Hepatocyte (in vitro differentiated cells): ENCODE results near the gene GALNT11. TPM values are rescaled to one million over a fixed set of nuclear protein-coding genes. Genes with fewer than 3 reads are reported as not detected.
A peak's percentile ranks its signal among the peaks of the same experiment; 100 is the strongest.
"Not testable (repeated sequence)": the region's sequence is repeated elsewhere in the genome, so short reads cannot be mapped to it uniquely, and the experiment has no call there.

Experiments used
- DNase-seq: peaks from one replicate; pipeline ENCODE4 v3.0.0-alpha.2; 2016; ENCODE audit warnings: low spot score
- H2AFZ ChIP-seq: fragments of 200-600 bp; sonication (generic); 2 replicates; pipeline ENCODE4 v1.6.0; 2016; ENCODE audit warnings: antibody characterized with exemption, mild to moderate bottlenecking
- H3K27ac ChIP-seq: fragments of 200-600 bp; sonication (generic); 2 replicates; pipeline ENCODE4 v1.5.1; 2016; ENCODE audit warnings: mild to moderate bottlenecking
- H3K27me3 ChIP-seq: fragments of 200-600 bp; sonication (generic); 2 replicates; pipeline ENCODE4 v1.6.1; 2016
- H3K36me3 ChIP-seq: fragments of 200-600 bp; sonication (generic); replicated peaks from 2 replicates; pipeline ENCODE4 v1.5.1; 2016; ENCODE audit warnings: low read depth; ENCODE audit not compliant: insufficient read depth
- H3K4me1 ChIP-seq: fragments of 200-600 bp; sonication (generic); 2 replicates; pipeline ENCODE4 v1.5.1; 2016; ENCODE audit warnings: mild to moderate bottlenecking, moderate library complexity; ENCODE audit not compliant: insufficient read depth
- H3K4me2 ChIP-seq: fragments of 200-600 bp; sonication (generic); 2 replicates; pipeline ENCODE4 v1.6.0; 2016
- H3K4me3 ChIP-seq: fragments of 200-600 bp; sonication (generic); 2 replicates; pipeline ENCODE4 v1.5.1; 2016; ENCODE audit warnings: mild to moderate bottlenecking
- H3K79me2 ChIP-seq: fragments of 200-600 bp; sonication (generic); 2 replicates; pipeline ENCODE4 v1.6.0; 2017; ENCODE audit warnings: mild to moderate bottlenecking
- H3K9me2 ChIP-seq: fragments of 200-600 bp; sonication (generic); replicated peaks from 2 replicates; pipeline ENCODE4 v1.6.0; 2017; ENCODE audit warnings: mild to moderate bottlenecking; ENCODE audit not compliant: insufficient read depth
- H3K9me3 ChIP-seq: fragments of 200-600 bp; sonication (generic); 2 replicates; pipeline ENCODE4 v1.5.1; 2016; ENCODE audit warnings: low read depth, mild to moderate bottlenecking
- H4K20me1 ChIP-seq: fragments of 200-600 bp; sonication (generic); 2 replicates; pipeline ENCODE4 v1.6.0; 2016; ENCODE audit warnings: mild to moderate bottlenecking; ENCODE audit not compliant: insufficient read depth, poor library complexity, severe bottlenecking
- EZH2 ChIP-seq: fragments of 200-600 bp; sonication (generic); IDR thresholded peaks from 2 replicates; pipeline ENCODE4 v1.6.1; 2016; ENCODE audit warnings: antibody characterized with exemption, mild to moderate bottlenecking, borderline replicate concordance
- EZH2phosphoT487 ChIP-seq: fragments of 200-600 bp; sonication (generic); IDR thresholded peaks from one replicate; pipeline ENCODE4 v1.6.1; 2018; ENCODE audit warnings: antibody characterized with exemption, mild to moderate bottlenecking, low read depth, moderate library complexity; ENCODE audit not compliant: unreplicated experiment, severe bottlenecking
- WGBS: methylation state at CpG from one replicate; pipeline ENCODE4 v1.1.6; 2016; ENCODE audit warnings: low lambda C conversion rate; ENCODE audit errors: missing lambda C conversion rate; 5-methylcytosine and 5-hydroxymethylcytosine counted together
- polyA plus RNA-seq: library from polyadenylated mRNA; unstranded; fragments of >200 nt; fragmentation: Nextera tagmentation; extraction: Ambion mirVana; gene quantifications from 2 replicates; pipeline ENCODE4 v1.2.1, GENCODE V29; 2016
- total RNA-seq: library from RNA; depleted of rRNA; stranded (reverse); fragments of >200 nt; gene quantifications from 2 replicates; pipeline ENCODE4 v1.2.3, GENCODE V29; 2014
- TF ChIP-seq, protein P1 (sequence below): fragments of 200-600 bp; sonication (generic); IDR thresholded peaks from 2 replicates; pipeline ENCODE4 v1.5.1; 2016; ENCODE audit warnings: antibody characterized with exemption, mild to moderate bottlenecking; ENCODE audit not compliant: poor library complexity

The GALNT11 gene
- total and polyA plus RNA-seq, 2 experiments from 2014 or later = 43.7 to 64.1 TPM

DNA sequence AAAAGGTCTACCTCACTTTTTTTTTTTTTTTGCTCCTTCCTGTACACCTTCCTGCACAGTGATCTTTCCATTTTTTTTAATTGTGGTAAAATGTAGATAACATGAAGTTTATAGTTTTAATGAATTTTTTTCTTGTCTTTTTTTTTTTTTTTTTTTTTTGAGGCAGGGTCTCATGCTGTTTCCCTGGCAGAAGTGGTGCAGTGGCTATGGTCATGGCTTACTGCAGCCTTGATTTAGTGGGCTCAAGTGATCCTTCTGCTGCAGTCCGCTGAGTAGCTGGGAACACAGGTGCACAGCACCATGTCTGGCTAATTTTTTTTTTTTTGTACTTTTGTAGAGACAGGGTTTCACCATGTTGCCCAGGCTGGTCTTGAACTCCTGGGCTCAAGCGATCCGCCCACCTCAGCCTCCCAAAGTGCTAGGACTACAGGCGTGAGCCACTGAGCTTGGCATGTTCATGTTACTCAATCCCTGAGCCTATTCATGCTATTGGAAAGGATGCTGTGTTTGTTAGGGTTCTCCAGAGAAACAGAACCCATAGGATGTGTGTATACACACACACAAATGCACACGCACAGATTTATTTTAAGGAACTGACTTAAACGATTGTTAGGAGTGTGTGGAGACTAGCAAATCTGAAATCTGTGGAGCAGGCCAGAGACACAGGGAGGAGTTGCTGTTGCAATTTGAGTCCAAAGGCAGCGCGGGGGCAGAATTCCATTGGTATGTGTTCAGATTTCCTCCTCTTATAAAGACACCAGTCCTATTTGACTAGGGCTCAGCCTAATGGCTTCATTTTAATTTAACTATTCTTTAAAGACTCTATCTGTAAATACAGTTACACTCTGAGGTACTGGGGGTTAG, 29.1 kb downstream of the GALNT11 start:
- Histone ChIP-seq H3K27ac (no peak overlapping the region), H3K4me3 (no peak overlapping the region), H2AFZ (no peak overlapping the region), H3K4me1 (no peaks in the 10 kb centered on the region), H3K9me3 (no peaks in the 10 kb centered on the region), H3K36me3 (no peaks in the 10 kb centered on the region), H3K79me2 (peaks cover 24% of the 10 kb centered on the region), H3K27me3 (no peaks in the 10 kb centered on the region), H3K4me2 (no peak overlapping the region), H3K9me2 (no peaks in the 10 kb centered on the region), H4K20me1 (peaks cover 3% of the 10 kb centered on the region)
- DNase-seq = peak; percentile 31
- 88% methylated on average over 8 of the region's 8 CpGs for WGBS
- TF ChIP-seq, protein P1, sequence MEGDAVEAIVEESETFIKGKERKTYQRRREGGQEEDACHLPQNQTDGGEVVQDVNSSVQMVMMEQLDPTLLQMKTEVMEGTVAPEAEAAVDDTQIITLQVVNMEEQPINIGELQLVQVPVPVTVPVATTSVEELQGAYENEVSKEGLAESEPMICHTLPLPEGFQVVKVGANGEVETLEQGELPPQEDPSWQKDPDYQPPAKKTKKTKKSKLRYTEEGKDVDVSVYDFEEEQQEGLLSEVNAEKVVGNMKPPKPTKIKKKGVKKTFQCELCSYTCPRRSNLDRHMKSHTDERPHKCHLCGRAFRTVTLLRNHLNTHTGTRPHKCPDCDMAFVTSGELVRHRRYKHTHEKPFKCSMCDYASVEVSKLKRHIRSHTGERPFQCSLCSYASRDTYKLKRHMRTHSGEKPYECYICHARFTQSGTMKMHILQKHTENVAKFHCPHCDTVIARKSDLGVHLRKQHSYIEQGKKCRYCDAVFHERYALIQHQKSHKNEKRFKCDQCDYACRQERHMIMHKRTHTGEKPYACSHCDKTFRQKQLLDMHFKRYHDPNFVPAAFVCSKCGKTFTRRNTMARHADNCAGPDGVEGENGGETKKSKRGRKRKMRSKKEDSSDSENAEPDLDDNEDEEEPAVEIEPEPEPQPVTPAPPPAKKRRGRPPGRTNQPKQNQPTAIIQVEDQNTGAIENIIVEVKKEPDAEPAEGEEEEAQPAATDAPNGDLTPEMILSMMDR = no peak
- TF ChIP-seq EZH2phosphoT487 = no peak
- no peak for TF ChIP-seq EZH2

DNA sequence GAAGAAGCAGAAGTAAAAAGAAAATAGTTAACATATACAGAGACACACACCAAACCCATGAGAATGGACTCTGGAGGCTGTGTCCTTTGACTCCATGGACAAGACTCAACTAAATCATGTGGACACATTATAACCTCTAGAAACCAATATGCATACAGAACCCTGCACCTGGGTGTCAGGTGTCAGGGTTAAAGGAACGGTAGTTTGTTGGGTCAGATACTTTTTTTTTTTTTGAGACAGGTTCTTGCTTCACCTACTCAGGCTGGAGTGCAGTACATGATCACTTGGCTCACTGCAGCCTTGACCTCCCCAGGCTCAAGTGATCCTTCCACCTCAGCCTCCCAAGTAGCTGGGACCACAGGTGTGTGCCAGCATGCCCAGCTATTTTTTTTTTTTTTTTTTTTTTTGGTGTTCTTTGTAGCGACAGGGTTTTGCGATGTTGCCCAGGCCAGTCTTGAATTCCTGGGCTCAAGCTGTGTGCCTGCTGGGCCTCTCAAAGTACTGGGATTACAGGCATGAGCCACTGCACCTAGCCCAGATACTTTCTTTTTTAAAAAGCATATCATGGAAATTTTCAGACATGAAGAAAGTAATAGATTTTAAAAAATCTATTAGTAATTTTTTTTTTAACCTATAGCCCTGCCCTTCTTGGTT, 31.3 kb downstream of the GALNT11 start:
- DNase-seq = no peak
- Histone ChIP-seq H3K4me1 (no peaks in the 10 kb centered on the region), H3K9me2 (no peaks in the 10 kb centered on the region), H3K4me3 (no peak overlapping the region), H3K9me3 (no peaks in the 10 kb centered on the region), H2AFZ (no peak overlapping the region), H3K79me2 (peaks cover 21% of the 10 kb centered on the region), H4K20me1 (peaks cover 3% of the 10 kb centered on the region), H3K36me3 (no peaks in the 10 kb centered on the region), H3K27ac (no peak overlapping the region), H3K4me2 (no peak overlapping the region), H3K27me3 (no peaks in the 10 kb centered on the region)
- 64% methylated on average over 3 of the region's 3 CpGs for WGBS
- TF ChIP-seq, protein P1 = no peak
- TF ChIP-seq EZH2 (no peak), EZH2phosphoT487 (no peak)

DNA sequence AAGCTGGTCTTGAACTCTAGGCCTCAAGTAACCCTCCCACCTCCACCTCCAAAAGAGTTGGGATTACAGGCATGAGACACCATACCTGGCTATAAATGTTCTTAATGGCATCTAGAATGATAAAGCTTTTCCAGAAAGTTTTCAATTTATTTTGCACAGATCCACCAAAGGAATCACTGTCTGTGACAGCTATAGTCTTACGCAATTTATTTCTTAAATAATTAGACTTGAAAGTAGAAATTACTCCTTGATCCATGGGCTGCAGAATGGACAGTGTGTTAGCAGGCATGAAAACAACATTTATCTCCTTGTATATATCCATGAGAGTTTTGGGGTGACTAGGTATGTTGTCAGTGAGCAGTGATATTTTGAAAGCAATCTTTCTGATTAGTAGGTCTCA, 33.8 kb downstream of the GALNT11 start:
- H3K4me1 ChIP-seq = no peaks in the 10 kb centered on the region
- no peak overlapping the region for H3K4me3 ChIP-seq
- peaks cover 17% of the 10 kb centered on the region for H3K79me2 ChIP-seq
- no peaks in the 10 kb centered on the region for H3K9me2 ChIP-seq
- H3K4me2 ChIP-seq = no peak overlapping the region
- no peak overlapping the region for H2AFZ ChIP-seq
- no peaks in the 10 kb centered on the region for H3K36me3 ChIP-seq
- no peak for DNase-seq
- no peaks in the 10 kb centered on the region for H3K27me3 ChIP-seq
- no peaks in the 10 kb centered on the region for H3K9me3 ChIP-seq
- peaks cover under 1% of the 10 kb centered on the region for H4K20me1 ChIP-seq
- no peak for TF ChIP-seq EZH2
- TF ChIP-seq, protein P1 = no peak
- no peak for TF ChIP-seq EZH2phosphoT487
- WGBS = 100% methylated on average over 1 of the region's 1 CpG
- no peak overlapping the region for H3K27ac ChIP-seq

DNA sequence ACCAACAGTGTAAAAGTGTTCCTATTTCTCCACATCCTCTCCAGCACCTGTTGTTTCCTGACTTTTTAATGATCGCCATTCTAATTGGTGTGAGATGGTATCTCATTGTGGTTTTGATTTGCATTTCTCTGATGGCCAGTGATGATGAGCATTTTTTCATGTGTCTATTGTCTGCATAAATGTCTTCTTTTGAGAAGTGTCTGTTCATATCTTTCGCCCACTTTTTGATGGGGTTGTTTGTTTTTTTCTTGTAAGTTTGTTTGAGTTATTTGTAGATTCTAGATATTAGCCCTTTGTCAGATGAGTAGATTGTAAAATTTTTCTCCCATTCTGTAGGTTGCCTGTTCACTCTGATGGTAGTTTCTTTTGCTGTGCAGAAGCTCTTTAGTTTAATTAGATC, 35.6 kb downstream of the GALNT11 start:
- H3K27me3 ChIP-seq, H3K36me3 ChIP-seq, H3K9me3 ChIP-seq, H3K9me2 ChIP-seq, H4K20me1 ChIP-seq, H3K27ac ChIP-seq, H3K4me2 ChIP-seq, DNase-seq, H2AFZ ChIP-seq, H3K4me3 ChIP-seq, H3K4me1 ChIP-seq: not testable (repeated sequence)
- WGBS = 95% methylated on average over 2 of the region's 2 CpGs
- H3K79me2 ChIP-seq = peaks cover 20% of the 10 kb centered on the region

DNA sequence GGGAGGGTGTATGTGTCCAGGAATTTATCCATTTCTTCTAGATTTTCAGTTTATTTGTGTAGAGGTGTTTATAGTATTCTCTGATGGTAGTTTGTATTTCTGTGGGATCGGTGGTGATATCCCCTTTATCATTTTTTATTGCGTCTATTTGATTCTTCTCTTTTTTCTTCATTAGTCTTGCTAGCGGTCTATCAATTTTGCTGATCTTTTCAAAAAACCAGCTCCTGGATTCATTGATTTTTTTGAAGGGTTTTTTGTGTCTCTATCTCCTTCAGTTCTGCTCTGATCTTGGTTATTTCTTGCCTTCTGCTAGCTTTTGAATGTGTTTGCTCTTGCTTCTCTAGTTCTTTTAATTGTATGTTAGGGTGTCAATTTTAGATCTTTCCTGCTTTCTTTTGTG, 37.7 kb downstream of the GALNT11 start:
- not testable (repeated sequence) for H3K4me1 ChIP-seq, H3K4me3 ChIP-seq, H3K9me3 ChIP-seq, DNase-seq, H3K4me2 ChIP-seq, H3K9me2 ChIP-seq, H3K27ac ChIP-seq, H3K36me3 ChIP-seq, H2AFZ ChIP-seq, H3K27me3 ChIP-seq, H4K20me1 ChIP-seq
- WGBS = 98% methylated on average over 3 of the region's 3 CpGs
- peaks cover 17% of the 10 kb centered on the region for H3K79me2 ChIP-seq

DNA sequence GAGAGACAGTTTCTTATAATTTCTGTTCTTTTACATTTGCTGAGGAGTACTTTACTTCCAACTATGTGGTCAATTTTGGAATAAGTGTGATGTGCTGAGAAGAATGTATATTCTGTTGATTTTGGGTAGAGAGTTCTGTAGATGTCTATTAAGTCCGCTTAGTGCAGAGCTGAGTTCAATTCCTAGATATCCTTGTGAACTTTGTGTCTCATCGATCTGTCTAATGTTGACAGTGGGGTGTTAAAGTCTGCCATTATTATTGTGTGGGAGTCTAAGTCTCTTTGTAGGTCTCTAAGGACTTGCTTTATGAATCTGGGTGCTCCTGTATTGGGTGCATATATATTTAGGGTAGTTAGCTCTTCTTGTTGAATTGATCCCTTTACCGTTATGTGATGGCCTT, 38.3 kb downstream of the GALNT11 start:
- not testable (repeated sequence) for H3K36me3 ChIP-seq, H3K4me3 ChIP-seq, H3K27me3 ChIP-seq, H2AFZ ChIP-seq, H4K20me1 ChIP-seq, H3K4me1 ChIP-seq, H3K9me2 ChIP-seq, H3K9me3 ChIP-seq, H3K27ac ChIP-seq, DNase-seq, H3K4me2 ChIP-seq
- H3K79me2 ChIP-seq = peaks cover 17% of the 10 kb centered on the region
- WGBS = 92% methylated on average over 3 of the region's 3 CpGs
